Mesendoderm (in vitro differentiated cells): ENCODE measurements around the gene PRELP.
A peak's percentile ranks its signal among the peaks of the same experiment; 100 is the strongest.

Source experiments
- DNase-seq: peaks from one replicate; pipeline ENCODE4 v3.0.0; 2013
- H2AK5ac ChIP-seq: 2 replicates; pipeline ENCODE4 v1.6.1; 2013; ENCODE audit warnings: low read length, inconsistent platforms
- H2BK120ac ChIP-seq: 2 replicates; pipeline ENCODE4 v1.6.1; 2013; ENCODE audit warnings: low read depth, mild to moderate bottlenecking, low read length, moderate library complexity, mixed read lengths
- H2BK15ac ChIP-seq: replicated peaks from 2 replicates; pipeline ENCODE4 v1.6.1; 2013; ENCODE audit warnings: low read depth, mild to moderate bottlenecking, moderate library complexity
- H2BK5ac ChIP-seq: 2 replicates; pipeline ENCODE4 v1.6.1; 2013; ENCODE audit warnings: low read length, inconsistent platforms
- H3K18ac ChIP-seq: 2 replicates; pipeline ENCODE4 v1.6.1; 2013; ENCODE audit warnings: mild to moderate bottlenecking, low read length, mixed read lengths
- H3K23ac ChIP-seq: one replicate; pipeline ENCODE4 v1.6.1; 2013; ENCODE audit warnings: low read length
- H3K27ac ChIP-seq: 2 replicates; pipeline ENCODE4 v1.5.1; 2013; ENCODE audit warnings: low read depth, mild to moderate bottlenecking, inconsistent platforms, low read length, moderate library complexity
- H3K27me3 ChIP-seq: 2 replicates; pipeline ENCODE4 v1.6.1; 2013; ENCODE audit warnings: low read length, control low read depth, mild to moderate bottlenecking, inconsistent platforms; ENCODE audit not compliant: insufficient read depth, poor library complexity
- H3K36me3 ChIP-seq: 2 replicates; pipeline ENCODE4 v1.6.1; 2013; ENCODE audit warnings: low read length, inconsistent platforms; ENCODE audit not compliant: control insufficient read depth, insufficient read depth
- H3K4ac ChIP-seq: one replicate; pipeline ENCODE4 v1.6.1; 2013; ENCODE audit warnings: low read depth, mild to moderate bottlenecking, low read length, moderate library complexity
- H3K4me1 ChIP-seq: 2 replicates; pipeline ENCODE4 v1.6.1; 2013; ENCODE audit warnings: low read depth, low read length, inconsistent platforms; ENCODE audit not compliant: control insufficient read depth
- H3K4me2 ChIP-seq: 2 replicates; pipeline ENCODE4 v1.6.1; 2013; ENCODE audit warnings: low read length
- H3K4me3 ChIP-seq: 2 replicates; pipeline ENCODE4 v1.5.1; 2013; ENCODE audit warnings: mild to moderate bottlenecking, low read length
- H3K56ac ChIP-seq: one replicate; pipeline ENCODE4 v1.6.1; 2013; ENCODE audit warnings: low read length
- H3K79me1 ChIP-seq: 2 replicates; pipeline ENCODE4 v1.6.1; 2013; ENCODE audit warnings: low read length, inconsistent platforms
- H3K79me2 ChIP-seq: 2 replicates; pipeline ENCODE4 v1.6.1; 2013; ENCODE audit warnings: mild to moderate bottlenecking, low read length; ENCODE audit not compliant: control insufficient read depth, insufficient read depth
- H3K9ac ChIP-seq: 2 replicates; pipeline ENCODE4 v1.6.1; 2013; ENCODE audit warnings: low read length, inconsistent platforms
- H4K5ac ChIP-seq: one replicate; pipeline ENCODE4 v1.6.1; 2013; ENCODE audit warnings: low read length
- H4K8ac ChIP-seq: one replicate; pipeline ENCODE4 v1.6.1; 2013; ENCODE audit warnings: low read depth, mild to moderate bottlenecking, control low read depth, low read length, moderate library complexity
- WGBS: extraction: QIAGEN DNeasy Blood & Tissue Kit; methylation state at CpG from one replicate; pipeline ENCODE4 v1.1.7; 2013; ENCODE audit warnings: low lambda C conversion rate, missing lambda C conversion rate; ENCODE audit not compliant: insufficient coverage; ENCODE audit errors: extremely low coverage; 5-methylcytosine and 5-hydroxymethylcytosine counted together

The PRELP gene

DNA sequence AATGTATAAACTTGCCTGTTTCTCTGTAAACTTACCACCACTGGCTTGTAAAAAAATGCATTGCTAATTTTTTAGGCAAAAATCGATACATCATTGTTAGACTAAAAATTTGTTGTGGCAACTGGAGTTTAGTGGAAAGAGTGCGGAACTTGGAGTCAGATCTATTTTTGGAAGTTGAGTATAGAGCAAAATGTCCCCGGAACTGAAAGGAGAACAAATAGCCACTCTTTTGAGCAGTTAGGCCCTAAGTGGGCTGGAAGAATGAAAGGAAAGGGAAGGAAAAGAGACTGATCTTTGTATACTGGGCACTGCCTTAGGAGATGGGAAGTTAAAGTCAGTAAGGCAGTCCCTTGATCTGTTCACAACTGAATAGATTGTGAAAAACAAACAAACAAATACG, 48.5 kb downstream of the PRELP start:
- H3K36me3 ChIP-seq: no peaks in the 10 kb centered on the region
- H3K27ac ChIP-seq: no peak overlapping the region
- H4K5ac ChIP-seq: no peak overlapping the region
- no peak overlapping the region for H3K9ac ChIP-seq
- H2BK120ac ChIP-seq: no peak overlapping the region
- H3K4me1 ChIP-seq: peaks cover 4% of the 10 kb centered on the region
- no peak overlapping the region for H2BK15ac ChIP-seq
- H3K23ac ChIP-seq: no peak overlapping the region
- H3K4me2 ChIP-seq: no peak overlapping the region
- H4K8ac ChIP-seq: no peak overlapping the region
- no peak overlapping the region for H3K56ac ChIP-seq
- no peaks in the 10 kb centered on the region for H3K79me1 ChIP-seq
- H3K79me2 ChIP-seq: no peaks in the 10 kb centered on the region
- H3K4me3 ChIP-seq: no peak overlapping the region
- DNase-seq: no peak
- H3K4ac ChIP-seq: no peak overlapping the region
- no CpG with 5 or more reads among the region's 4 CpGs for WGBS
- peaks cover 2% of the 10 kb centered on the region for H3K27me3 ChIP-seq
- H2AK5ac ChIP-seq: no peak overlapping the region
- no peak overlapping the region for H3K18ac ChIP-seq
- no peak overlapping the region for H2BK5ac ChIP-seq

- H3K36me3 ChIP-seq: no peaks in the 10 kb centered on the region
- H2BK15ac ChIP-seq: no peak overlapping the region
- H3K4me2 ChIP-seq: no peak overlapping the region
- H2AK5ac ChIP-seq: no peak overlapping the region
- H3K27ac ChIP-seq: no peak overlapping the region
- H4K8ac ChIP-seq: no peak overlapping the region
- no peak overlapping the region for H2BK120ac ChIP-seq
- H3K4me1 ChIP-seq: no peaks in the 10 kb centered on the region
- no peak for DNase-seq
- H3K56ac ChIP-seq: no peak overlapping the region
- H3K27me3 ChIP-seq: peaks cover 2% of the 10 kb centered on the region
- no peak overlapping the region for H3K4ac ChIP-seq
- no peaks in the 10 kb centered on the region for H3K79me1 ChIP-seq
- H3K23ac ChIP-seq: no peak overlapping the region
- H3K9ac ChIP-seq: no peak overlapping the region
- no peak overlapping the region for H4K5ac ChIP-seq
- H3K79me2 ChIP-seq: no peaks in the 10 kb centered on the region
- H3K18ac ChIP-seq: no peak overlapping the region
- H2BK5ac ChIP-seq: no peak overlapping the region
- WGBS: no CpG with 5 or more reads among the region's 4 CpGs
- no peak overlapping the region for H3K4me3 ChIP-seq
Measured at GRCh38 chr1:203524824-203525223, 49.2 kb downstream of the PRELP start.

- no peaks in the 10 kb centered on the region for H3K36me3 ChIP-seq
- H2BK120ac ChIP-seq: no peak overlapping the region
- H3K9ac ChIP-seq: no peak overlapping the region
- no peak overlapping the region for H2AK5ac ChIP-seq
- no CpG with 5 or more reads among the region's 3 CpGs for WGBS
- no peak overlapping the region for H2BK15ac ChIP-seq
- no peak overlapping the region for H3K27ac ChIP-seq
- no peak for DNase-seq
- no peak overlapping the region for H3K18ac ChIP-seq
- H3K4me1 ChIP-seq: no peaks in the 10 kb centered on the region
- no peak overlapping the region for H4K8ac ChIP-seq
- H3K79me1 ChIP-seq: no peaks in the 10 kb centered on the region
- no peak overlapping the region for H4K5ac ChIP-seq
- no peak overlapping the region for H2BK5ac ChIP-seq
- no peak overlapping the region for H3K23ac ChIP-seq
- no peak overlapping the region for H3K56ac ChIP-seq
- no peak overlapping the region for H3K4me2 ChIP-seq
- H3K4me3 ChIP-seq: no peak overlapping the region
- no peak overlapping the region for H3K4ac ChIP-seq
- H3K79me2 ChIP-seq: no peaks in the 10 kb centered on the region
- H3K27me3 ChIP-seq: peaks cover 2% of the 10 kb centered on the region
Measured at GRCh38 chr1:203525685-203526084, 50.1 kb downstream of the PRELP start.

DNA sequence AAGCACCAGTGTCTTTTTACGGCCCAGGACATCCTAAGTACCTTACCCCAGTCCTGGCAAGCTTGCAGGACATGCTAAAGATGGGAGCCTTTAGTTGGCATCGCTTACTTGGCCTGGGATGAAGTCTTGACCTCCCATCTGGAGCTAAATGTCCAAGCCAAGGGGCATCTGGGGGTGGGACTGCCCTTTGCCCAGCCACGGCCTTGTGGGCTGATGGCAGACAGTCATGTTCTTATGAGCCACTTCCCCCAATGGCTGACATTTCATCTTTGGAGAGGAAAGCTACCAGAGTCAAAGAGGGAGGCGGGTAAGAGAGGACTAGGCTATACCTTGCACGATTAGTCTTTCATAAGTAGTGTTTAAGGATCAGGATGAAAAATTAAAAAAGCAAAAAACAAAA, 50.5 kb downstream of the PRELP start:
- Histone ChIP-seq H4K8ac (no peak overlapping the region), H3K27me3 (peaks cover 2% of the 10 kb centered on the region), H3K79me1 (no peaks in the 10 kb centered on the region), H3K4me1 (no peaks in the 10 kb centered on the region), H3K4me3 (no peak overlapping the region), H3K18ac (no peak overlapping the region), H3K27ac (no peak overlapping the region), H2BK120ac (no peak overlapping the region), H4K5ac (no peak overlapping the region), H3K4ac (no peak overlapping the region), H3K56ac (no peak overlapping the region), H2AK5ac (no peak overlapping the region), H3K36me3 (no peaks in the 10 kb centered on the region), H3K23ac (no peak overlapping the region), H2BK5ac (no peak overlapping the region), H2BK15ac (no peak overlapping the region), H3K9ac (no peak overlapping the region), H3K79me2 (no peaks in the 10 kb centered on the region), H3K4me2 (no peak overlapping the region)
- WGBS: no CpG with 5 or more reads among the region's 5 CpGs
- no peak for DNase-seq

DNA sequence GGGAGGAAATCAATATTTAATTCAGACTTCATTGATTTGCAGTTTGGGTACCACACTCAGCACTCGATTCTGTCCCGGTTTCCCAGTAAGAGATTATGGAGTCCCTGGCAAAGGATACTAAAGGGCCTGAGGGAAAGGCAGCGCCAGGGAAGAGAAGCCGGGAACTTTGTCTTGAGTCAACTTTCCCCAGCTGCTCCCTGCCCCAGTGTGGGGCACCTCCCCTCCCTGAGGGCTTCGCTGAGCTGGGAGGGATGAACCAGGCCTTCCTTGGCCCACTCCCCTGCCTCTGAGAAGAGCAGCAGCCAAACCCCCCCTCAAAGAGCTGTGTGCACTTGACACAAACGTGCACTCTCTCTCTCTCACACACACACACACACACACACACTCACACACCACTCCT, 51.0 kb downstream of the PRELP start:
- Histone ChIP-seq H3K4me2 (no peak overlapping the region), H3K56ac (peak overlapping the region; percentile 5), H3K79me2 (no peaks in the 10 kb centered on the region), H4K8ac (no peak overlapping the region), H2AK5ac (no peak overlapping the region), H3K36me3 (no peaks in the 10 kb centered on the region), H3K4ac (no peak overlapping the region), H4K5ac (no peak overlapping the region), H3K4me3 (no peak overlapping the region), H2BK5ac (no peak overlapping the region), H3K27me3 (no peaks in the 10 kb centered on the region), H3K27ac (no peak overlapping the region), H2BK15ac (no peak overlapping the region), H3K9ac (no peak overlapping the region), H3K23ac (no peak overlapping the region), H3K18ac (no peak overlapping the region), H2BK120ac (no peak overlapping the region), H3K79me1 (no peaks in the 10 kb centered on the region), H3K4me1 (no peaks in the 10 kb centered on the region)
- no CpG with 5 or more reads among the region's 6 CpGs for WGBS
- DNase-seq: no peak

GRCh38 chr1:203527013-203527412, 51.4 kb downstream of the PRELP start:
- Histone ChIP-seq H2BK15ac (no peak overlapping the region), H3K27ac (no peak overlapping the region), H2AK5ac (no peak overlapping the region), H3K36me3 (no peaks in the 10 kb centered on the region), H3K4me2 (no peak overlapping the region), H3K4me1 (no peaks in the 10 kb centered on the region), H3K79me2 (no peaks in the 10 kb centered on the region), H4K8ac (no peak overlapping the region), H3K27me3 (no peaks in the 10 kb centered on the region), H3K4me3 (no peak overlapping the region), H3K79me1 (no peaks in the 10 kb centered on the region), H3K9ac (no peak overlapping the region), H3K23ac (no peak overlapping the region), H4K5ac (no peak overlapping the region), H2BK120ac (no peak overlapping the region), H3K56ac (peak overlapping the region; percentile 5), H3K4ac (no peak overlapping the region), H3K18ac (no peak overlapping the region), H2BK5ac (no peak overlapping the region)
- DNase-seq: no peak
